HepG2 (cell line): ENCODE measurements around the gene TP53. TPM values are rescaled to one million over a fixed set of nuclear protein-coding genes. Genes with fewer than 3 reads are reported as not detected.

Source experiments
- BORCS8-MEF2B ChIP-seq: sonication (generic); formaldehyde crosslinking; IDR thresholded peaks from 2 replicates; pipeline ENCODE4 v1.8.0; 2022; ENCODE audit warnings: mild to moderate bottlenecking, missing genetic modification reagents
- CENPT ChIP-seq: sonication (generic); formaldehyde crosslinking; IDR thresholded peaks from 2 replicates; pipeline ENCODE4 v1.8.0; 2022; ENCODE audit warnings: low read depth, mild to moderate bottlenecking, moderate library complexity, missing genetic modification reagents
- DRAP1 ChIP-seq: IDR thresholded peaks from 2 replicates; pipeline ENCODE4 v1.6.1; 2016; ENCODE audit warnings: missing genetic modification reagents, missing compliant biosample characterization
- FOXO1 ChIP-seq: sonication (generic); formaldehyde crosslinking; IDR thresholded peaks from 2 replicates; pipeline ENCODE4 v1.4.0; 2020; ENCODE audit warnings: missing genetic modification reagents
- GABPA ChIP-seq, 2 experiments: IDR thresholded peaks; 2 replicates each; pipeline ENCODE4 v1.6.1; 2011 to 2016; ENCODE audit warnings: low read depth in 2 of 2, low read length in 1 of 2, missing biosample characterization in 1 of 2, missing genetic modification characterization in 1 of 2
- GATAD2A ChIP-seq: IDR thresholded peaks from 2 replicates; pipeline ENCODE4 v1.6.1; 2016
- KLF15 ChIP-seq: sonication (generic); formaldehyde crosslinking; IDR thresholded peaks from 2 replicates; pipeline ENCODE4 v1.8.1; 2023; ENCODE audit warnings: borderline replicate concordance, mild to moderate bottlenecking, inconsistent platforms, missing genetic modification reagents, mixed read lengths
- PHF21A ChIP-seq: sonication (generic); formaldehyde crosslinking; IDR thresholded peaks from 2 replicates; pipeline ENCODE4 v1.5.0; 2020; ENCODE audit warnings: mild to moderate bottlenecking, missing genetic modification reagents
- PPARG ChIP-seq: conservative IDR thresholded peaks from 2 replicates; pipeline ENCODE4 v1.6.1; 2016; ENCODE audit warnings: missing biosample characterization, missing genetic modification reagents
- RARA ChIP-seq: IDR thresholded peaks from 2 replicates; pipeline ENCODE4 v1.6.1; 2016; ENCODE audit warnings: missing genetic modification reagents, missing compliant biosample characterization
- SALL1 ChIP-seq: sonication (generic); formaldehyde crosslinking; IDR thresholded peaks from 2 replicates; pipeline ENCODE4 v1.8.0; 2022; ENCODE audit warnings: mild to moderate bottlenecking, missing genetic modification reagents
- SMAD3 ChIP-seq: sonication (generic); formaldehyde crosslinking; IDR thresholded peaks from 2 replicates; pipeline ENCODE4 v1.4.0; 2020; ENCODE audit warnings: missing genetic modification reagents
- SRY ChIP-seq: sonication (generic); formaldehyde crosslinking; IDR thresholded peaks from 2 replicates; pipeline ENCODE4 v1.8.0; 2022; ENCODE audit warnings: mild to moderate bottlenecking, missing genetic modification reagents
- ZFY ChIP-seq: sonication (generic); formaldehyde crosslinking; IDR thresholded peaks from 2 replicates; pipeline ENCODE4 v1.4.0; 2020; ENCODE audit warnings: missing genetic modification reagents
- ZHX1 ChIP-seq: sonication (generic); formaldehyde crosslinking; IDR thresholded peaks from 2 replicates; pipeline ENCODE4 v1.8.1; 2022; ENCODE audit warnings: low read depth, mild to moderate bottlenecking, missing genetic modification reagents
- ZNF121 ChIP-seq: sonication (generic); formaldehyde crosslinking; IDR thresholded peaks from 2 replicates; pipeline ENCODE4 v1.5.0; 2020; ENCODE audit warnings: mild to moderate bottlenecking, missing genetic modification reagents
- ZNF292 ChIP-seq: sonication (generic); formaldehyde crosslinking; IDR thresholded peaks from 2 replicates; pipeline ENCODE4 v1.8.1; 2022; ENCODE audit warnings: mild to moderate bottlenecking, low read depth, missing genetic modification reagents, borderline replicate concordance
- ZNF296 ChIP-seq: sonication (generic); formaldehyde crosslinking; conservative IDR thresholded peaks from 2 replicates; pipeline ENCODE4 v1.5.0; 2020; ENCODE audit warnings: mild to moderate bottlenecking, missing genetic modification reagents
- ZNF33B ChIP-seq: sonication (generic); formaldehyde crosslinking; IDR thresholded peaks from 2 replicates; pipeline ENCODE4 v1.5.1; 2020; ENCODE audit warnings: mild to moderate bottlenecking, missing genetic modification reagents
- polyA plus RNA-seq, 8 experiments: library from polyadenylated mRNA; depleted of rRNA in 3 of 8; stranded (reverse) in 7 of 8; unstranded in 1 of 8; fragments of >200 nt; fragmentation: Illumina TruSeq in 4 of 8; extraction: Trizol in 4 of 8; gene quantifications; 2 replicates each; pipeline versions ENCODE4 v1.2.1 to v1.2.3, GENCODE V29; 2011 to 2016; ENCODE audit warnings: low read depth in 4 of 8, missing spikeins in 1 of 8, mixed read lengths in 1 of 8; ENCODE audit not compliant: insufficient read depth in 1 of 8
- total RNA-seq, 5 experiments: library from RNA; depleted of rRNA; stranded (reverse); fragments of >200 nt; fragmentation: Illumina TruSeq; extraction: Trizol; gene quantifications; 2 replicates each; pipeline ENCODE4 v1.2.3, GENCODE V29; 2016; ENCODE audit warnings: low read depth in 1 of 5
- TF ChIP-seq, protein P1 (sequence below): IDR thresholded peaks from 2 replicates; pipeline ENCODE4 v1.6.1; 2016; ENCODE audit warnings: low read depth, missing genetic modification reagents, missing compliant biosample characterization

TP53 gene
- total and polyA plus RNA-seq, 2 of the 13 experiments (the other 11 are each of a cell fraction or from before 2014, with no cell fraction given): 17.1 to 29.9 TPM

DNA sequence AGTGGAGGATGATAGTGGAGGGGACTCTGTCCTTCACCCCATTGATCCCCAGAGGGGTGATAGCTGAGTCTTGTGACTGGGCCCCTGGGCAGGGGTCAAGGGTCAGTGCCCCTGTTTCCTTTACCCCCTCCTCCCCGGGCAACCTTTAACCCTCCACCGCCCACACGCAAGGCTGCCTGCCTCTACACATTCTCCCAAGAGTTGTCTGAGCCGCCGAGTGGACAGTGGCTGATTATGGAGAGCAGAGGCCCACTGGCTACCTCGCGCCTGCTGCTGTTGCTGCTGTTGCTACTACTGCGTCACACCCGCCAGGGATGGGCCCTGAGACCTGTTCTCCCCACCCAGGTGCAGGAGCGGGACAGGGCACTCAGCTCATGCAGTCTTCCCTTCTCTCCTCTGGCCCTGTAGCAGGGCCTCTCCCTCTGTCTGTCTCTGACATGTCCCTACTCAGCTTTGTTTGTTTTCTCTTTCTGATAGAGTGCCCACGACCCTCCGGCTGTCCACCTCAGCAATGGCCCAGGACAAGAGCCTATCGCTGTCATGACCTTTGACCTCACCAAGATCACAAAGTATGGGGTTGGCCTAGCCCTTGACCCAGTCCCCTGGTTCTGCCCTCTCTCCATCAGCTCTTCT is 57.2 kb downstream of the TP53 start, which contains the start of gene SHBG (continued):
- no peak for TF ChIP-seq SMAD3 (CRISPR knock-in tag)
- TF ChIP-seq, protein P1, sequence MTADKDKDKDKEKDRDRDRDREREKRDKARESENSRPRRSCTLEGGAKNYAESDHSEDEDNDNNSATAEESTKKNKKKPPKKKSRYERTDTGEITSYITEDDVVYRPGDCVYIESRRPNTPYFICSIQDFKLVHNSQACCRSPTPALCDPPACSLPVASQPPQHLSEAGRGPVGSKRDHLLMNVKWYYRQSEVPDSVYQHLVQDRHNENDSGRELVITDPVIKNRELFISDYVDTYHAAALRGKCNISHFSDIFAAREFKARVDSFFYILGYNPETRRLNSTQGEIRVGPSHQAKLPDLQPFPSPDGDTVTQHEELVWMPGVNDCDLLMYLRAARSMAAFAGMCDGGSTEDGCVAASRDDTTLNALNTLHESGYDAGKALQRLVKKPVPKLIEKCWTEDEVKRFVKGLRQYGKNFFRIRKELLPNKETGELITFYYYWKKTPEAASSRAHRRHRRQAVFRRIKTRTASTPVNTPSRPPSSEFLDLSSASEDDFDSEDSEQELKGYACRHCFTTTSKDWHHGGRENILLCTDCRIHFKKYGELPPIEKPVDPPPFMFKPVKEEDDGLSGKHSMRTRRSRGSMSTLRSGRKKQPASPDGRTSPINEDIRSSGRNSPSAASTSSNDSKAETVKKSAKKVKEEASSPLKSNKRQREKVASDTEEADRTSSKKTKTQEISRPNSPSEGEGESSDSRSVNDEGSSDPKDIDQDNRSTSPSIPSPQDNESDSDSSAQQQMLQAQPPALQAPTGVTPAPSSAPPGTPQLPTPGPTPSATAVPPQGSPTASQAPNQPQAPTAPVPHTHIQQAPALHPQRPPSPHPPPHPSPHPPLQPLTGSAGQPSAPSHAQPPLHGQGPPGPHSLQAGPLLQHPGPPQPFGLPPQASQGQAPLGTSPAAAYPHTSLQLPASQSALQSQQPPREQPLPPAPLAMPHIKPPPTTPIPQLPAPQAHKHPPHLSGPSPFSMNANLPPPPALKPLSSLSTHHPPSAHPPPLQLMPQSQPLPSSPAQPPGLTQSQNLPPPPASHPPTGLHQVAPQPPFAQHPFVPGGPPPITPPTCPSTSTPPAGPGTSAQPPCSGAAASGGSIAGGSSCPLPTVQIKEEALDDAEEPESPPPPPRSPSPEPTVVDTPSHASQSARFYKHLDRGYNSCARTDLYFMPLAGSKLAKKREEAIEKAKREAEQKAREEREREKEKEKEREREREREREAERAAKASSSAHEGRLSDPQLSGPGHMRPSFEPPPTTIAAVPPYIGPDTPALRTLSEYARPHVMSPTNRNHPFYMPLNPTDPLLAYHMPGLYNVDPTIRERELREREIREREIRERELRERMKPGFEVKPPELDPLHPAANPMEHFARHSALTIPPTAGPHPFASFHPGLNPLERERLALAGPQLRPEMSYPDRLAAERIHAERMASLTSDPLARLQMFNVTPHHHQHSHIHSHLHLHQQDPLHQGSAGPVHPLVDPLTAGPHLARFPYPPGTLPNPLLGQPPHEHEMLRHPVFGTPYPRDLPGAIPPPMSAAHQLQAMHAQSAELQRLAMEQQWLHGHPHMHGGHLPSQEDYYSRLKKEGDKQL (CRISPR knock-in tag): no peak
- TF ChIP-seq DRAP1 (CRISPR knock-in tag): no peak
- no peak for TF ChIP-seq GABPA (IDR thresholded peaks at IDR 0.05; ENCODE audit: low read depth, low read length)
- 0 out of 2 replicates have a peak, but pooled peaks have one; percentile 16 for TF ChIP-seq GABPA (CRISPR knock-in tag; IDR thresholded peaks at IDR 0.05; ENCODE audit: low read depth)
- TF ChIP-seq RARA (CRISPR knock-in tag): peak; percentile 72
- peak; percentile 50; the same call in 1 of the 2 replicates for TF ChIP-seq GATAD2A (CRISPR knock-in tag)
- TF ChIP-seq SRY (CRISPR knock-in tag): peak; percentile 57; the same call in 1 of the 2 replicates
- 0 out of 2 replicates have a peak, but pooled peaks have one; percentile 49 for TF ChIP-seq ZNF296 (CRISPR knock-in tag)
- TF ChIP-seq ZNF292 (CRISPR knock-in tag): peak; percentile 47; the same call in 1 of the 2 replicates
- peak; percentile 54; the same call in 1 of the 2 replicates for TF ChIP-seq PHF21A (CRISPR knock-in tag)
- TF ChIP-seq FOXO1 (CRISPR knock-in tag): peak; percentile 35; the same call in 1 of the 2 replicates
- TF ChIP-seq KLF15: no peak
- TF ChIP-seq BORCS8-MEF2B (CRISPR knock-in tag): 0 out of 2 replicates have a peak, but pooled peaks have one; percentile 41
- TF ChIP-seq PPARG (CRISPR knock-in tag): peak; percentile 37; the same call in 1 of the 2 replicates
- TF ChIP-seq ZHX1 (CRISPR knock-in tag): 0 out of 2 replicates have a peak, but pooled peaks have one; percentile 41
- peak; percentile 52; the same call in 1 of the 2 replicates for TF ChIP-seq ZNF121 (CRISPR knock-in tag)
- 0 out of 2 replicates have a peak, but pooled peaks have one; percentile 33 for TF ChIP-seq SALL1 (CRISPR knock-in tag)
- no peak for TF ChIP-seq CENPT (CRISPR knock-in tag)
- TF ChIP-seq ZNF33B (CRISPR knock-in tag): 0 out of 2 replicates have a peak, but pooled peaks have one; percentile 28
- peak; percentile 55; the same call in 1 of the 2 replicates for TF ChIP-seq ZFY (CRISPR knock-in tag)
